Loucy (cell line): ENCODE measurements around the gene KDM5A.

Experiments used
- EZH2phosphoT487 ChIP-seq: fragments of 200-600 bp; IDR thresholded peaks from 2 replicates; pipeline ENCODE4 v1.6.1; 2018; ENCODE audit warnings: antibody characterized with exemption, mild to moderate bottlenecking, moderate library complexity, borderline replicate concordance
- TF ChIP-seq, protein P1 (sequence below): fragments of 200-600 bp; sonication (generic); conservative IDR thresholded peaks from 2 replicates; pipeline ENCODE4 v1.5.1; 2014; ENCODE audit warnings: mild to moderate bottlenecking, antibody characterized with exemption, low read length

GRCh38 chr12:262817-263216 lies 126.3 kb downstream of the KDM5A start, which contains the start of gene SLC6A13:
- TF ChIP-seq, protein P1, sequence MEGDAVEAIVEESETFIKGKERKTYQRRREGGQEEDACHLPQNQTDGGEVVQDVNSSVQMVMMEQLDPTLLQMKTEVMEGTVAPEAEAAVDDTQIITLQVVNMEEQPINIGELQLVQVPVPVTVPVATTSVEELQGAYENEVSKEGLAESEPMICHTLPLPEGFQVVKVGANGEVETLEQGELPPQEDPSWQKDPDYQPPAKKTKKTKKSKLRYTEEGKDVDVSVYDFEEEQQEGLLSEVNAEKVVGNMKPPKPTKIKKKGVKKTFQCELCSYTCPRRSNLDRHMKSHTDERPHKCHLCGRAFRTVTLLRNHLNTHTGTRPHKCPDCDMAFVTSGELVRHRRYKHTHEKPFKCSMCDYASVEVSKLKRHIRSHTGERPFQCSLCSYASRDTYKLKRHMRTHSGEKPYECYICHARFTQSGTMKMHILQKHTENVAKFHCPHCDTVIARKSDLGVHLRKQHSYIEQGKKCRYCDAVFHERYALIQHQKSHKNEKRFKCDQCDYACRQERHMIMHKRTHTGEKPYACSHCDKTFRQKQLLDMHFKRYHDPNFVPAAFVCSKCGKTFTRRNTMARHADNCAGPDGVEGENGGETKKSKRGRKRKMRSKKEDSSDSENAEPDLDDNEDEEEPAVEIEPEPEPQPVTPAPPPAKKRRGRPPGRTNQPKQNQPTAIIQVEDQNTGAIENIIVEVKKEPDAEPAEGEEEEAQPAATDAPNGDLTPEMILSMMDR: no peak
- no peak for TF ChIP-seq EZH2phosphoT487
